HG02571 (cell line): ENCODE data around the gene CIDEB.
"Not testable (repeated sequence)": the region's sequence is repeated elsewhere in the genome, so short reads cannot be mapped to it uniquely, and the experiment has no call there.

ENCODE experiments used
- ATAC-seq: cut with Tn5 transposase; IDR thresholded peaks from one replicate; pipeline ENCODE4 v1.9.1; 2021; ENCODE audit warnings: mild to moderate bottlenecking, moderate library complexity; ENCODE audit not compliant: unreplicated experiment

The CIDEB gene

GRCh38 chr14:24332268-24332993, 24.7 kb upstream of the CIDEB start:
- ATAC-seq, result peak; percentile 70

- ATAC-seq, result no peak
Measured at GRCh38 chr14:24331731-24332267, 24.0 kb upstream of the CIDEB start.

- ATAC-seq, result no peak
Measured at GRCh38 chr14:24330973-24331674, 23.3 kb upstream of the CIDEB start.

DNA sequence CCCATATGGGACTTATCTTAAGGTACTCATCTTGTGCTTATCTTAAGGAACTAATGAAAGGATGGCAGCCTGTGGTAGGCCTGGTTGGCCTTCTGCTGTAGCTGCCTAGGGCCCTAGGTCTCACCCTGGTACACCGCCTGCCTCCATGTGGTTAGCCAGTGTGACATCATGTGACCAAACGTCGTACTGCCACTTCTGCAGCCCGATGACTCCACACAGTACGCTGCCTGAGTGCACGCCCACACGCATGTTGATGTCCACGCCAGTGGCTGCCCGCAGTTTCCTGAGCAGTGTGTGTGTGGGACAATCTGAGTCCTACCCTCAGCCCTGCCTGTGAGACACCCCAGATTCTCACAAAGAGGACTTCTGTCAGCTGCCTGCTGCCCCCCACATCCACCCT, 22.0 kb upstream of the CIDEB start:
- ATAC-seq, result no peak

DNA sequence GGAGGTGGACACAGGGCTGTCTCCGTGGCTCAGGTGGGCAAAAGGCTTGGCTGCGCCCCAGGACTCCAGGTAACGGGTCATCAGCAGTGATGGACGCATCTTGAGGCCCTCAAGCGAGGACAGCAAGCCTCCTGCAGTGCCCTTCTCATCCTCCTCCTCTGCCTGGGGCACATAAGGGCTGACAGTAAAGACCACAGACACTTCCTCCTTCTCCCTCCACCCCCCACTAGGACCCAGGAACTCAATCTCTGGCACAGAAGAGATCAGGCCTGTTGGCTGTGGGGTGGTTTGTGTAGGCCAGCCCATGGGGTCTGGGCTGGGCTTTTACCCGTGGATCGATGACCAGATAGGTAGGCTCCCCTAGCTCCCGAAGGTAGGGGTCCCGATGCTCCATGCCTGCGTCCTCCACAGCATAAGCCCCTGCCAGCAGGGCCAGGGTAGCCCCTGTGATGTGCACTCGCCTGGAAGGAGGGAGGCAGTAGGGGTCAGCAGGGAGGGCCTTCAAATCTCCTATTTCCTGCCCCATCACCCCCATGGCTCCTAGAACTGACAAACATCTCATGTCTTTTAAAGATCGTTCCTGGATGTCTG, 21.4 kb upstream of the CIDEB start:
- ATAC-seq, result no peak

DNA sequence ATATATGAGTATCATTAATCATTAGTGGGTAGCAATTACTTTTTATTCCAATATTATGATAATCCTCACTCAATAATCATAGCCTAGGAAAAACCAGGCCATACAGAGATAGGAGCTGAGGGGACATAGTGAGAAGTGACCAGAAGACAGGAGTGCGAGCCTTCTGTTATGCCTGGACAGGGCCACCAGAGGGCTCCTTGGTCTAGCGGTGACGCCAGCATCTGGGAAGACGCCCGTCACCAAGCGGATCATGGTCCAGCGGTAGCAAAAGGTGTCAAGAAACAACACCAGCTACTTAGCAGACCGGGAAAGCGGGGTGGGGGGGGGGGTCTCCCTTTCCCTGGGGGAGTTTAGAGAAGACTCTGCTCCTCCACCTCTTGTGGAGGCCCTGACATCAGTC, 20.1 kb upstream of the CIDEB start:
- not testable (repeated sequence) for ATAC-seq

DNA sequence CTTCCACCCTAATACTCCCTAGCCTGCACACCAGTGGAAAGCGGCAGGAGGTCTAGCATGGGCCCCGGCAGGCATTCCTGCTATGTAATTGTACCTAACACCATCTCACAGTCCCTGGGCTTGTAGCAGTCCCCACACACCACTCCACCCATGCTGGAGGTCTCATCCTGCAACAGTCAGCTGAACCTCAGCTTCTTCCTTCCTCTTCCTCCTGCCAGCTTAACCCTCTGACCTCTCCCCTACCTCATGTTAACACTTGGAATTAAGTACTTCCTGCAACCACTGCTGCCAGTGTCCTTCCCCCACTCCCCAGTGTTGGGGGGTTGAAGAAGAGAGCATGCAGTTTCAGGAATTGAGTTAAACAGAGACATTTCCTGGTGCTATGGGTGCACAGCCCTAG, 19.5 kb upstream of the CIDEB start:
- ATAC-seq, result no peak

DNA sequence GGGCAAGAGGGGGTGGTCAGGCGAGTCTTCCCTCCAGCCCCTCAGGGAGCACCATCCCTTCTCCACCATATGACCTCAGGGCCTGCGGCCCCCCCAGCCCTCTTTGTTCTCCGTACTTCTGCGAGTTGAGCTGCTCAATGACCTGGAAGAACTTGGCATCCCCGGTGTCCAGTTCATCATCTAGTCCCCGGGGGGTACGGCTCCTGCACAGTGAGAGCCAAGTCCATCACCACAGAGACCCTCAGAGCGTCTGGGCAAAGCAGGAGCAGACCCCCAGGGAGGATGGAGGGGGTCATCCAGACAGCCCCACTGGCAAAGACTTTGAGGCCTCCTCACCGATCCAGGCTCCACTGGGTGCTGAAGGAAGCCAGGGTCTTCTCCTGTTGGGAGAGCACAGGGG, 18.2 kb upstream of the CIDEB start:
- ATAC-seq, result no peak

GRCh38 chr14:24325041-24325530, 17.3 kb upstream of the CIDEB start:
- ATAC-seq, result no peak

- no peak for ATAC-seq
Measured at GRCh38 chr14:24324024-24324423, 16.2 kb upstream of the CIDEB start.

DNA sequence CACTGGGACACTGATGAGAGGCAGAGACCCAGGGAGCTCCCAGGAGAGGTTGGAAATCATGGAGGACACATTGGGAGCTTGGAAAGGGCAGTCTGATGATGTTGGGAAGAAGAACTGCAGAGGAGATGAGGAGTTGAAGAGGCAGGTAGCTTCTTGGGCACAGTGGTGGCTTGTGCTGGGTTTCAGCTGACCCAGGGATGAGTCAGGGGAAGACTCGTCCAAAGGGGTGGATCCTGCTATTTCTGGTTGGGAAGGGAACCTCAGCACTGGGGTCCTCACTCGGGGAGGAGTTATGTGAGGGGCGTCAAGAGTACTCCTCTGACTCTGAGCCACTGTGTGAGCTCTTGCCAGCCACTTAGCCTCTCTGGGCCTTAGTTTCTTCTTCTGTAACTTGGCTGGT, 15.6 kb upstream of the CIDEB start:
- no peak for ATAC-seq

- no peak for ATAC-seq
Measured at GRCh38 chr14:24322672-24323071, 14.9 kb upstream of the CIDEB start.

GRCh38 chr14:24321212-24321975, 13.6 kb upstream of the CIDEB start:
- ATAC-seq, result no peak

- ATAC-seq, result no peak
Measured at GRCh38 chr14:24317141-24317928, 9.6 kb upstream of the CIDEB start.

- no peak for ATAC-seq
Measured at GRCh38 chr14:24316597-24316950, 8.8 kb upstream of the CIDEB start.

DNA sequence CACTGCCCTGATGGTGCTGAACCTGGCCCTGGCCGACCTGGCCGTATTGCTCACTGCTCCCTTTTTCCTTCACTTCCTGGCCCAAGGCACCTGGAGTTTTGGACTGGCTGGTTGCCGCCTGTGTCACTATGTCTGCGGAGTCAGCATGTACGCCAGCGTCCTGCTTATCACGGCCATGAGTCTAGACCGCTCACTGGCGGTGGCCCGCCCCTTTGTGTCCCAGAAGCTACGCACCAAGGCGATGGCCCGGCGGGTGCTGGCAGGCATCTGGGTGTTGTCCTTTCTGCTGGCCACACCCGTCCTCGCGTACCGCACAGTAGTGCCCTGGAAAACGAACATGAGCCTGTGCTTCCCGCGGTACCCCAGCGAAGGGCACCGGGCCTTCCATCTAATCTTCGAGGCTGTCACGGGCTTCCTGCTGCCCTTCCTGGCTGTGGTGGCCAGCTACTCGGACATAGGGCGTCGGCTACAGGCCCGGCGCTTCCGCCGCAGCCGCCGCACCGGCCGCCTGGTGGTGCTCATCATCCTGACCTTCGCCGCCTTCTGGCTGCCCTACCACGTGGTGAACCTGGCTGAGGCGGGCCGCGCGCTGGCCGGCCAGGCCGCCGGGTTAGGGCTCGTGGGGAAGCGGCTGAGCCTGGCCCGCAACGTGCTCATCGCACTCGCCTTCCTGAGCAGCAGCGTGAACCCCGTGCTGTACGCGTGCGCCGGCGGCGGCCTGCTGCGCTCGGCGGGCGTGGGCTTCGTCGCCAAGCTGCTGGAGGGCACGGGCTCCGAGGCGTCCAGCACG, 8.2 kb upstream of the CIDEB start:
- no peak for ATAC-seq

GRCh38 chr14:24315243-24315806, 7.5 kb upstream of the CIDEB start:
- ATAC-seq, result no peak

DNA sequence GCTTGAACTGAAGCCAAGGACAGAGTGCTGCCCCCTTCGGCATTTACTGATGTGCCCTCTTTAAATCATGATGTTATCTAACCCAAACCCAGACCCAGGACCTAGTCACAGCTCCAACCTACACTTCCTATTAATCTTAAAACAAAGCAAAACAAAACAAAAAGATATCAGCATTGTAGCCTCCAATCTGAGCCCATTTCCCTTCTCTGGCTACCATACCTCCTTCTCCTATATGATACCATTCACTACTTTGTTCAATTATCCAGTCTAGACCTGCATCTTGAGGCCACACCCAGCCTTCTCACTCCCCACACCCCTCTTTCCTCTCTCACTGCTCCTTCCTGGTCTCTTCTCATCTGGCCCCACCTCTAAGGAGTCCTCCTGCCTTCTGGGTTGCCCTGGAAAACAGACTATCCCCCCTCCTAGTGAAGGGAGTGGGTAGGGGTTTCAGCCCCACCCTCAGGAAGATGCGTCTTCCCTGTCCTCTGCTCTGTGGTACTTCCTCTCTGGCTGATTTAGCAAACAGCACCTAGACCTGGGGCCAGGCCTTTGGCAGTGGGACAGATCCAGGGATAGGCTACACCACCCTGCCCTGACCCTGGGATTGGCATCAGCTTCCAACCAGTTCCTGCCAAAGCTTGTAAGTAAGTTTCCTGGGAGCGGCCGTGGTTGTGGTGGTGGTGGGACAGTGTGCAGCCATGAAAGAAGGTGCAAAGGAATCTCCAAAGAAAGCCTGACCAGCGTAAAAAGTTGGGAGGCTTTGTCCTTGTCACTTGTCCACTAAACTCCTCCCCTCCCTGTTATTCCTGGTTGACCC, 6.8 kb upstream of the CIDEB start:
- ATAC-seq, result no peak
